K562 (cell line): Measurements from ENCODE around the gene BICDL1. TPM values are rescaled to one million over a fixed set of nuclear protein-coding genes. Genes with fewer than 3 reads are reported as not detected.

Experiments
- ATAC-seq: fragments of 200-7000 bp; cut with Tn5 transposase; 3 replicates; pipeline ENCODE4 v1.9.1; 2020; ENCODE audit warnings: moderate library complexity
- BruUV-seq: library from RNA; stranded (reverse); fragments of 400-500 nt; replicated peaks from 2 replicates; lab custom pipeline; 2021; lab: Mats Ljungman, UMichigan
- CTCF ChIA-PET: fragments of 300-600 bp; formaldehyde crosslinking; extraction: SDS; loops from one replicate; lab custom pipeline; 2021; ENCODE audit warnings: low intra/inter-chr PET ratio; lab: Yijun Ruan, JAX
- POLR2A ChIA-PET: fragments of 300-600, 350-650 bp; sonication (Branson Sonifier 250); formaldehyde crosslinking; extraction: SDS; loops from one replicate; lab custom pipeline; 2021; ENCODE audit warnings: antibody characterized with exemption, inconsistent platforms; lab: Yijun Ruan, JAX
- DNase-seq, 4 experiments: peaks; one replicate each; pipeline versions ENCODE4 v3.0.0 to v3.0.0-alpha.2; 2011 to 2018; ENCODE audit warnings: low spot score in 3 of 4, mixed read lengths in 3 of 4; ENCODE audit errors: extremely low read depth in 1 of 4
- FAIRE-seq: peaks from 2 replicates; lab custom pipeline; 2011; peaks lifted over from hg19 to GRCh38; lab: Jason Lieb, UNC
- H2AFZ ChIP-seq: 2 replicates; pipeline ENCODE4 v1.6.0; 2011; ENCODE audit warnings: low read depth, low read length, control low read depth, inconsistent platforms
- H3K27ac ChIP-seq: fragments of 200-600 bp; 3 replicates; pipeline ENCODE4 v1.8.0; 2011; ENCODE audit warnings: low read depth, mild to moderate bottlenecking, control low read depth, inconsistent platforms, low read length, moderate library complexity, mixed read lengths; ENCODE audit errors: extremely low read depth
- H3K27me3 ChIP-seq, 2 experiments: fragments of 300-600 bp in 1 of 2; 2 replicates in 1 of 2; 3 replicates in 1 of 2; pipeline versions ENCODE4 v1.6.0 to v1.8.0; 2011; ENCODE audit warnings: inconsistent platforms in 2 of 2, low read length in 2 of 2, mild to moderate bottlenecking in 1 of 2, mixed read lengths in 1 of 2, moderate library complexity in 1 of 2; ENCODE audit not compliant: control insufficient read depth in 2 of 2, insufficient read depth in 2 of 2
- H3K36me3 ChIP-seq: fragments of 300-600 bp; 3 replicates; pipeline ENCODE4 v1.8.0; 2011; ENCODE audit warnings: mild to moderate bottlenecking, low read length, inconsistent platforms; ENCODE audit not compliant: control insufficient read depth, insufficient read depth
- H3K4me1 ChIP-seq, 2 experiments: fragments of 200-600 bp in 1 of 2; replicated peaks in 1 of 2; 2 replicates in 1 of 2; 3 replicates in 1 of 2; pipeline versions ENCODE4 v1.5.1 to v1.8.0; 2011; ENCODE audit warnings: inconsistent platforms in 2 of 2, low read length in 2 of 2, mild to moderate bottlenecking in 1 of 2, mixed read lengths in 1 of 2, moderate library complexity in 1 of 2; ENCODE audit not compliant: control insufficient read depth in 2 of 2, insufficient read depth in 2 of 2
- H3K4me2 ChIP-seq: 2 replicates; pipeline ENCODE4 v1.6.1; 2011; ENCODE audit warnings: low read length, control low read depth, inconsistent platforms, mixed read lengths; ENCODE audit not compliant: insufficient read depth
- H3K4me3 ChIP-seq: fragments of 200-600 bp; sonication (generic), shearing (Covaris generic); 2 replicates; pipeline ENCODE4 v1.5.1; 2016; ENCODE audit warnings: control low read depth, inconsistent platforms
- H3K79me2 ChIP-seq: fragments of 200-600 bp; 3 replicates; pipeline ENCODE4 v1.8.0; 2011; ENCODE audit warnings: low read length, inconsistent platforms; ENCODE audit not compliant: control insufficient read depth, insufficient read depth
- H3K9ac ChIP-seq, 2 experiments: 2 replicates each; pipeline versions ENCODE4 v1.6.0 to v1.6.1; 2011; ENCODE audit warnings: low read depth in 2 of 2, low read length in 2 of 2, control low read depth in 1 of 2, inconsistent platforms in 1 of 2, mild to moderate bottlenecking in 1 of 2, mixed read lengths in 1 of 2; ENCODE audit not compliant: insufficient read depth in 1 of 2
- H3K9me1 ChIP-seq: one replicate; pipeline ENCODE4 v1.6.0; 2011; ENCODE audit warnings: inconsistent platforms, mild to moderate bottlenecking, low read length, moderate library complexity; ENCODE audit not compliant: control insufficient read depth, insufficient read depth
- H3K9me3 ChIP-seq: replicated peaks from 2 replicates; pipeline ENCODE4 v1.5.1; 2011; ENCODE audit warnings: low read depth, low read length, inconsistent platforms; ENCODE audit not compliant: control insufficient read depth, insufficient read depth
- H4K20me1 ChIP-seq: replicated peaks from 2 replicates; pipeline ENCODE4 v1.6.1; 2011; ENCODE audit warnings: low read length, inconsistent platforms, mixed read lengths; ENCODE audit not compliant: control insufficient read depth, insufficient read depth
- EGR1 ChIP-seq: fragments of 450-650 bp; conservative IDR thresholded peaks from 2 replicates; pipeline ENCODE4 v1.6.1; 2017; ENCODE audit warnings: mild to moderate bottlenecking
- EP400 ChIP-seq: fragments of 450-650 bp; IDR thresholded peaks from 2 replicates; pipeline ENCODE4 v1.6.1; 2017; ENCODE audit warnings: antibody characterized with exemption, mild to moderate bottlenecking, moderate library complexity
- MEF2A ChIP-seq: IDR thresholded peaks from 2 replicates; pipeline ENCODE4 v1.6.1; 2011; ENCODE audit warnings: low read depth, mild to moderate bottlenecking, low read length, moderate library complexity; ENCODE audit not compliant: control insufficient read depth
- SRSF1 ChIP-seq: fragments of 200-400 bp; formaldehyde crosslinking; IDR thresholded peaks from 2 replicates; pipeline ENCODE4 v1.6.1; 2017; ENCODE audit warnings: mild to moderate bottlenecking, low read depth, low read length, moderate library complexity
- ZNF140 ChIP-seq: fragments of 250-450 bp; sonication (Bioruptor Pico); IDR thresholded peaks from 2 replicates; pipeline ENCODE4 v1.8.0; 2021; ENCODE audit warnings: moderate library complexity, mild to moderate bottlenecking, inconsistent platforms
- ZNF212 ChIP-seq: fragments of 450-650 bp; formaldehyde crosslinking; IDR thresholded peaks from 2 replicates; pipeline ENCODE4 v1.4.0; 2020; ENCODE audit warnings: mild to moderate bottlenecking
- ZNF232 ChIP-seq: sonication (generic); formaldehyde crosslinking; IDR thresholded peaks from 2 replicates; pipeline ENCODE4 v1.8.0; 2022; ENCODE audit warnings: mild to moderate bottlenecking, missing genetic modification reagents
- ZNF584 ChIP-seq: fragments of 200-800 bp; sonication (Bioruptor generic); IDR thresholded peaks from 2 replicates; pipeline ENCODE4 v1.6.1; 2016; ENCODE audit warnings: low read depth, mild to moderate bottlenecking, missing genetic modification characterization, missing compliant biosample characterization
- WGBS: fragments of 100-300 bp; shearing (Covaris generic); methylation state at CpG from one replicate; pipeline ENCODE4 v1.1.6; 2016; ENCODE audit warnings: low coverage, mixed read lengths; ENCODE audit not compliant: insufficient coverage; ENCODE audit errors: missing lambda C conversion rate; 5-methylcytosine and 5-hydroxymethylcytosine counted together
- in situ Hi-C: fragments of 300-500 bp; cut with MboI; formaldehyde crosslinking; loops from 4 replicates; pipeline ENCODE4 v1.15.0; 2018; ENCODE audit warnings: inconsistent platforms, mixed read lengths
- intact Hi-C: fragments of 100-400 bp; cut with micrococcal nuclease; formaldehyde crosslinking; loops from 2 replicates; pipeline ENCODE4 v1.14.2; 2022
- polyA plus RNA-seq, 8 experiments: library from polyadenylated mRNA; depleted of rRNA in 4 of 8; stranded (reverse) in 5 of 8; unstranded in 3 of 8; fragments of >200 nt; fragmentation: Nextera tagmentation in 2 of 8; fragmentation: Illumina TruSeq in 1 of 8; extraction: Ambion mirVana in 2 of 8; extraction: Trizol in 1 of 8; gene quantifications; 2 replicates each; pipeline versions ENCODE4 v1.2.1 to v1.2.3, GENCODE V29; 2011 to 2014; ENCODE audit warnings: inconsistent platforms in 1 of 8, missing spikeins in 1 of 8
- total RNA-seq, 7 experiments: library from RNA; depleted of rRNA in 6 of 7; stranded (reverse); fragments of >200 nt in 6 of 7; fragmentation: Illumina TruSeq in 2 of 7; extraction: Trizol in 2 of 7; gene quantifications; 2 replicates each; pipeline versions ENCODE4 v1.2.1 to v1.2.3, GENCODE V29; 2011 to 2021; ENCODE audit warnings: low replicate concordance in 1 of 7
- TF ChIP-seq, protein P1 (sequence below): fragments of 450-650 bp; IDR thresholded peaks from 2 replicates; pipeline ENCODE4 v1.7.0; 2016; ENCODE audit warnings: borderline replicate concordance
- TF ChIP-seq, protein P2 (sequence below): IDR thresholded peaks from 2 replicates; pipeline ENCODE4 v1.6.1; 2011; ENCODE audit not compliant: insufficient read length; ENCODE audit errors: extremely low read depth
- TF ChIP-seq, protein P3 (sequence below): fragments of 450-650 bp; IDR thresholded peaks from 2 replicates; pipeline ENCODE4 v1.6.1; 2018; ENCODE audit warnings: mild to moderate bottlenecking, low read depth; ENCODE audit not compliant: partially characterized antibody

Gene BICDL1
- total and polyA plus RNA-seq, 9 of the 15 experiments (the other 6 are each of a cell fraction or from before 2014, with no cell fraction given): 0.06 to 2.0 (median 0.58) TPM

DNA sequence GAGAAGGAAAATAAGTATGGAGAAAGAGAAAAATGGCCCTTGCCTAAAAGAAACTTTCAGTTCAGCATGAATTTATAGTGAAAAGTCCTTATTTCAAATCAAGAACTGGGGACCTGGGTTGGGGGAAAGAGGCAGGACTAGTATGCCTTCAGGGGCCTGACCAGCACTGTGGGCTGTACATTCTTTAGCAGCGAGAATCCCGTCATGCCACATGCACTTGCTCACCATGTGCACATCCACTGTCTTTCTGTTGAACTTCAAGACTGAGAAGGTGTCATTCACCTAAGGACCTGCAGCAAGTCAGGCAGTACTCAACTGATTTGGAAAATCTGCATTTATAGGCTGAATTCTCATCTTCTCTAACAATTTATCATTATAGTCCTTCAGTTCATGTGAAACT lies 77.3 kb downstream of the BICDL1 start:
- POLR2A ChIA-PET: interaction anchor here (0.6 to 1.1 kb wide), 3 partner anchors 10 to 32 kb away, joined by 3 to 4 read pairs (median 3); no protein-coding TSS in a partner anchor
- Histone ChIP-seq H2AFZ (no peak overlapping the region), H3K79me2 (no peaks in the 10 kb centered on the region), H4K20me1 (no peaks in the 10 kb centered on the region), H3K4me1 (no peaks in the 10 kb centered on the region), H3K9me1 (no peaks in the 10 kb centered on the region), H3K4me3 (no peak overlapping the region), H3K9me3 (no peaks in the 10 kb centered on the region), H3K9ac (no peak overlapping the region), H3K36me3 (no peaks in the 10 kb centered on the region), H3K27ac (no peak overlapping the region), H3K27me3 (peaks cover 44 to 59% of the 10 kb centered on the region in 2 experiments), H3K4me2 (no peak overlapping the region)
- CTCF ChIA-PET: no interaction called here
- DNase-seq: no peak
- intact Hi-C loops: no loop called here
- no TSS peak for BruUV-seq
- in situ Hi-C loops: no loop called here
- TF ChIP-seq, protein P1, sequence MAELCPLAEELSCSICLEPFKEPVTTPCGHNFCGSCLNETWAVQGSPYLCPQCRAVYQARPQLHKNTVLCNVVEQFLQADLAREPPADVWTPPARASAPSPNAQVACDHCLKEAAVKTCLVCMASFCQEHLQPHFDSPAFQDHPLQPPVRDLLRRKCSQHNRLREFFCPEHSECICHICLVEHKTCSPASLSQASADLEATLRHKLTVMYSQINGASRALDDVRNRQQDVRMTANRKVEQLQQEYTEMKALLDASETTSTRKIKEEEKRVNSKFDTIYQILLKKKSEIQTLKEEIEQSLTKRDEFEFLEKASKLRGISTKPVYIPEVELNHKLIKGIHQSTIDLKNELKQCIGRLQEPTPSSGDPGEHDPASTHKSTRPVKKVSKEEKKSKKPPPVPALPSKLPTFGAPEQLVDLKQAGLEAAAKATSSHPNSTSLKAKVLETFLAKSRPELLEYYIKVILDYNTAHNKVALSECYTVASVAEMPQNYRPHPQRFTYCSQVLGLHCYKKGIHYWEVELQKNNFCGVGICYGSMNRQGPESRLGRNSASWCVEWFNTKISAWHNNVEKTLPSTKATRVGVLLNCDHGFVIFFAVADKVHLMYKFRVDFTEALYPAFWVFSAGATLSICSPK: no peak
- no peak for TF ChIP-seq SRSF1
- TF ChIP-seq ZNF232 (CRISPR knock-in tag): no peak
- TF ChIP-seq, protein P2, sequence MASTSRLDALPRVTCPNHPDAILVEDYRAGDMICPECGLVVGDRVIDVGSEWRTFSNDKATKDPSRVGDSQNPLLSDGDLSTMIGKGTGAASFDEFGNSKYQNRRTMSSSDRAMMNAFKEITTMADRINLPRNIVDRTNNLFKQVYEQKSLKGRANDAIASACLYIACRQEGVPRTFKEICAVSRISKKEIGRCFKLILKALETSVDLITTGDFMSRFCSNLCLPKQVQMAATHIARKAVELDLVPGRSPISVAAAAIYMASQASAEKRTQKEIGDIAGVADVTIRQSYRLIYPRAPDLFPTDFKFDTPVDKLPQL: no peak
- no peak for TF ChIP-seq MEF2A
- TF ChIP-seq ZNF584 (CRISPR knock-in tag): no peak
- TF ChIP-seq EGR1: no peak
- TF ChIP-seq, protein P3, sequence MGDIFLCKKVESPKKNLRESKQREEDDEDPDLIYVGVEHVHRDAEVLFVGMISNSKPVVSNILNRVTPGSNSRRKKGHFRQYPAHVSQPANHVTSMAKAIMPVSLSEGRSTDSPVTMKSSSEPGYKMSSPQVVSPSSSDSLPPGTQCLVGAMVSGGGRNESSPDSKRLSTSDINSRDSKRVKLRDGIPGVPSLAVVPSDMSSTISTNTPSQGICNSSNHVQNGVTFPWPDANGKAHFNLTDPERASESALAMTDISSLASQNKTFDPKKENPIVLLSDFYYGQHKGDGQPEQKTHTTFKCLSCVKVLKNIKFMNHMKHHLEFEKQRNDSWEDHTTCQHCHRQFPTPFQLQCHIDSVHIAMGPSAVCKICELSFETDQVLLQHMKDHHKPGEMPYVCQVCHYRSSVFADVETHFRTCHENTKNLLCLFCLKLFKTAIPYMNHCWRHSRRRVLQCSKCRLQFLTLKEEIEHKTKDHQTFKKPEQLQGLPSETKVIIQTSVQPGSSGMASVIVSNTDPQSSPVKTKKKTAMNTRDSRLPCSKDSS: no peak
- no peak for TF ChIP-seq ZNF140 (CRISPR knock-in tag)
- no peak for TF ChIP-seq EP400
- TF ChIP-seq ZNF212: no peak
- ATAC-seq: no peak
- WGBS: 3% methylated on average over 2 of the region's 2 CpGs
- FAIRE-seq: no peak
